GM13977 (cell line): ENCODE results near the gene MACROD2.

ENCODE experiments used
- DNase-seq: peaks from one replicate; pipeline ENCODE4 v3.0.0; 2012; ENCODE audit warnings: low spot score
- CTCF ChIP-seq: IDR thresholded peaks from 2 replicates; pipeline ENCODE4 v1.5.1; 2012; ENCODE audit warnings: mild to moderate bottlenecking, control low read depth; ENCODE audit not compliant: insufficient read depth; ENCODE audit errors: extremely low read depth, missing control alignments
- in situ Hi-C: fragments of 300-500 bp; cut with MboI; formaldehyde crosslinking; loops from one replicate; pipeline ENCODE4 v1.12.0; 2022; ENCODE audit warnings: low sequenced_read_pairs, low pct_unique_long_range_greater_than_20kb, mixed read lengths, inconsistent platforms; ENCODE audit not compliant: unreplicated experiment

The MACROD2 gene

DNA sequence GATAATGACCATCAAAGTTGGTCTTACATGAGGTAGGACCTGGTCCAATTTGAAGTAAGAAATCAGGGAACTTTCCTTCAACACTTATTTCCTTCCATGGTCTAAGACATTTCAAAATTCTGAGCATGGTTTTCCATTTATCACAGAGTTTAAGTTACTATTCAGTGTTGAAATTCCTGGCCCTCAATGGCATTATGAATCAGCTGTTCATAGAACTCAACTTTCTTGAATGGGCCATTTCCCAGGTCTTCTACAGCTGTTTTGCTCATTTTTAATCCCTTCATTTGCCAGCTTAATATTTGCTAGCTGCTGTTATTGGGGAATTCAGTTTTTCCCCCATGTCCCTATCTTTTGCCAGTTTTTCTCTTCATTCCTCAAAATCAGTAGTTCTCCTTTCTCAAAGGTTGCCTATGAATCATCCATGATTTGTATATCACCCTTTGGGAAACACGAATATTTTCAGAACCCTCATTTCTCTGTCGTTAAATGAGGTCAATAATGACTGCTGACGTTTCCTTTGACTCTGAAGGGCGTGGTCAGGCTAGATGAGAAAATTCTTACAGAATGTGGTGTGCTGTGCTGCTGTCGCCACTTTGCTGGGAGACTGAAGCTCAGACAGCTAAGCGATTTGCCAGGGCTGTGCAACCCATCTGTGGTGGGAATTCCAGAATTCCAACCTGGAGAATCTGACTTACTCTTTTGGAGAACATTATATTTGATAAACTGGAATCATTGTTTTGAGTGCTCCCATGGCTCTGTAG is 558.6 kb downstream of the MACROD2 start:
- no peak for DNase-seq
- TF ChIP-seq CTCF: no peak
- in situ Hi-C loops: no loop called here

DNA sequence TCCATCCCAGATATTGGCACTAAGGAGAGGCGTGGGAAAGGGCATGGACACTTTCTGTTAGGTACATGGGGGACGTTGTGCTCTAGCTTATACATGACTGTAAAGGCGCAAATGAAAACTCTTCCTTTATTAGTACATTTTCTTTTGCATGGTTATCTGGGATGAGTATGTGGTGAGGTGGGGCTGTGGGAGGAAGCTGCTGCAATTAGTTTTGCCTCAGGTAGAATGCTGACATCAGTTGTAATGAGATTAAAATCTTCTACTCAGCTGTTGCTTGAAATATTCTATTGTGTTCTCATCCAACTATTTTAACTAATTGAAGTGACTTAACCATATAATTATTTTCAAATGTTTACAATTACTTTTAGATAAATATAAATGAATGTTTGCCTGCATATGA is 560.4 kb downstream of the MACROD2 start:
- no peak for DNase-seq
- in situ Hi-C loops: no loop called here
- no peak for TF ChIP-seq CTCF

DNA sequence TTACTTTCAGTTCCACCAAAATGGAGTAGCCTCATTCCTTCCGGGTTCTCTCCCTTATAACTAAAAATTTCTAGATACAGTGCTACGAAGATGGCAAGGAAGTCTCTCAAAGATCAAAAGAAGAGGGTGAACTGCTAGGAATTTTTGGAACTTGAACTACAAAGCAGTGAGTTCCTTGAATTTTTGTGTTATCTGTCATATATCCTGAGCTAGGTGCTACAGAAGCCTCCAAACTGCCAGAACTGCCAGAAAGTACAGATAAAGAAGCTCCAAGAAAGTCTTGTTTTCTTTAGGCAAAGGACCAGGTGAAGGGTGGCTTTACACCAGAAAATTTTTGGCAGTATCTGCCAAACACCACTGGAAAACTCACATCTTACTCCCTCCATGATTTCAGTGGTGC is 560.9 kb downstream of the MACROD2 start:
- no peak for TF ChIP-seq CTCF
- DNase-seq: no peak
- in situ Hi-C loops: no loop called here

DNA sequence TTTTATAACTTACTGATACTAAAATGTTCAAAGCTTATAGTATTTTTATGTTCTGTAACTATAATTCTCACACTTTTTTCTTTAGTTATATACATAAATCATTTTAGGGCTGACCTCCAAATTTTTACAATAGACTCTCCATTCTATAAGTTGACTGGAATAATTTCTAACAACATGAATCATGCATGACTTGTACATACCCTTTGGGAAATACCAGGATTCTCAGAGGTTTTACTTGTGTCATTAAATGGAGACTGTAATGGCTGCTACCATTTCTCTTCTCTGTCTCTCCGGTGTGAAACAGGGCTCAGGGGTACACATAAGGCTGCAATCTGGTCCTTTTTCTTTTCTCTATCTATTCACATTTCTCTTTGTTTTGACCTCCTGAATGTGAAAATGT is 564.3 kb downstream of the MACROD2 start:
- in situ Hi-C loops: no loop called here
- DNase-seq: no peak
- TF ChIP-seq CTCF: no peak

GRCh38 chr20:14561741-14562221 is 566.5 kb downstream of the MACROD2 start:
- no peak for TF ChIP-seq CTCF
- no peak for DNase-seq
- in situ Hi-C loops: no loop called here

DNA sequence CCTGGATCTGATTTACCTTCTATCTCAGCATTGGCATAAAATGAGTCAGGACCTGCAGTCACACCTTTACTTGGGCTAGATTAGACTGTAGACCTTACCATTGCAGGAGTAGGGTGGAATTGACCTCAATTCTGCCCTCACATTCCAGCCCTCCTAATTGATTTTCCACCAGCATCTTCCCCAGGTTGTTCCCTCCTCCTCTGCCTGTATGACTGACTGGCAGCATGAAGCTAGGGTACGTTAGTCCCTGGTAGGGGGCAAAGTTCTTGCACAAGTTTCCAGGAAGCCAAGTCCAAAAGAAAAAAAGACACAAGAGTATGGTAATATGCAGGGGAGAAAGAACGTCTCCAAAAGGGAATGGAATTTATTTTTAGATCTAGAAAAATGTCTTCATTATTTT is 567.7 kb downstream of the MACROD2 start:
- TF ChIP-seq CTCF: no peak
- no peak for DNase-seq
- in situ Hi-C loops: no loop called here
